Stimulated activated CD4-positive, alpha-beta T cell treated with anti-CD3 and anti-CD28 coated beads, Interleukin-15, amount 100 ng/mL, for 1 hour (primary cell): ENCODE data around the gene TMEM132E.

Source experiments
- DNase-seq, 2 donors: peaks; one replicate each; pipeline ENCODE4 v3.0.0-alpha.2; 2020; ENCODE audit warnings: low read depth in 1 of 2, low spot score in 1 of 2

Gene TMEM132E

DNA sequence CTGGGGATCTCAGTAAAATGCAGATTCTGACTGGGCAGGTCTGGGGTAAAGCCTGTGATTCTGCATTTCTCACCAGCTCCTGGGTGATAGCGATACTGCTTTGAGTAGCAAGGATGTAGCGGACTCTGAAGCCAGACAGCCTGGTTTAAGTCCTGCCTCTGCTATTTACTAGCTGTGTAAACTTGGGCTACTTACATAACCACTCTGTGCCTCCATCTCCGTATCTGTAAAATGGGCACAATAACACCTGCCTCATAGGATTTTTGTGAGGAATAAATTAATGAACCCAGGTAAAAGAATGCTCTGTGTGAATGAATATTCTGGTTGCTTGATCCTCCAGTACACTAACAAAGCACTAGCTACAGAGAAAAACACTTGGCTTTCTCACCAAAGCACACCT lies 54.4 kb downstream of the TMEM132E start:
- DNase-seq, result no peak

DNA sequence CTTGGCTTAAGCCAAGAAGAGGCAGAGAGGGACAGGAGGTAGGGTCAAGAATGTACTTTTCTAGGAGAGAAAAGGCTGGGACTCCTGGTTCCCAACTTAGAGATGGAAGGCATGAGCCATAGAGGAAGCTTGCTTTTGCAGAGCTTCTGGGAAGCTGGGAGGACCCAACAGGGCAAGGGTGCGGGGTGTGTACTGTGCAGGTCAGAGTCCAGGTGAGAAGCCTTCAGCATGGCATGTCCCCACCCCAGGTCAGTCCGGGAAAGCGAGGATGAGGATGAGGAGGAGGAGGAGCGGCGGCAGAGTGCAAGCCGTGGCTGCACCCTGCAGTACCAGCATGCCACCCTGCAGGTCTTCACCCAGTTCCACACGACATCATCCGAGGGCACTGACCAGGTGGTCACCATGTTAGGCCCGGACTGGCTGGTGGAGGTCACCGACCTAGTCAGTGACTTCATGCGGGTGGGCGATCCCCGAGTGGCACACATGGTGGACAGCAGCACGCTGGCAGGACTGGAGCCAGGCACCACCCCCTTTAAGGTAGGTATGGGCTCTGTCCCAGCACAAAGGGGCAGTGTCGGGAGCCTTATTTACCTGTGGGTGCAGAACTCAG lies 55.3 kb downstream of the TMEM132E start:
- no peak for DNase-seq

GRCh38 chr17:34635876-34636275 lies 56.5 kb downstream of the TMEM132E start:
- no peak for DNase-seq

DNA sequence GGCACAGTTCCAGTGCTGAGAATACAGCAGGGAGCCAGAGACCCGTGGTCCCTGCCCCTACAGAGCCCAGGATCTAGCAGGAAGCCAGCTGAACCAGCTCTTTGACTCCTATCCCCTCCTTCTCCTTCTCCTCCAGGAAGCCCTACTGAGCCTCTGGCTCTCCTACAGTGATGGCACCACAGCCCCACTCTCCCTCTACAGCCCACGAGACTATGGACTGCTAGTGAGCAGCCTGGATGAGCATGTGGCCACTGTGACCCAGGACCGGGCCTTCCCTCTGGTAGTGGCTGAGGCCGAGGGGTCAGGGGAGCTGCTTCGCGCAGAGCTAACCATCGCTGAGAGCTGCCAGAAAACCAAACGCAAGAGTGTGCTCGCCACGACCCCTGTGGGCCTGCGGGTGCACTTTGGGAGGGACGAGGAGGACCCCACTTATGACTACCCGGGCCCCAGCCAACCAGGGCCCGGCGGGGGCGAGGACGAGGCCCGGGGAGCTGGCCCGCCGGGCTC lies 57.7 kb downstream of the TMEM132E start:
- no peak for DNase-seq

DNA sequence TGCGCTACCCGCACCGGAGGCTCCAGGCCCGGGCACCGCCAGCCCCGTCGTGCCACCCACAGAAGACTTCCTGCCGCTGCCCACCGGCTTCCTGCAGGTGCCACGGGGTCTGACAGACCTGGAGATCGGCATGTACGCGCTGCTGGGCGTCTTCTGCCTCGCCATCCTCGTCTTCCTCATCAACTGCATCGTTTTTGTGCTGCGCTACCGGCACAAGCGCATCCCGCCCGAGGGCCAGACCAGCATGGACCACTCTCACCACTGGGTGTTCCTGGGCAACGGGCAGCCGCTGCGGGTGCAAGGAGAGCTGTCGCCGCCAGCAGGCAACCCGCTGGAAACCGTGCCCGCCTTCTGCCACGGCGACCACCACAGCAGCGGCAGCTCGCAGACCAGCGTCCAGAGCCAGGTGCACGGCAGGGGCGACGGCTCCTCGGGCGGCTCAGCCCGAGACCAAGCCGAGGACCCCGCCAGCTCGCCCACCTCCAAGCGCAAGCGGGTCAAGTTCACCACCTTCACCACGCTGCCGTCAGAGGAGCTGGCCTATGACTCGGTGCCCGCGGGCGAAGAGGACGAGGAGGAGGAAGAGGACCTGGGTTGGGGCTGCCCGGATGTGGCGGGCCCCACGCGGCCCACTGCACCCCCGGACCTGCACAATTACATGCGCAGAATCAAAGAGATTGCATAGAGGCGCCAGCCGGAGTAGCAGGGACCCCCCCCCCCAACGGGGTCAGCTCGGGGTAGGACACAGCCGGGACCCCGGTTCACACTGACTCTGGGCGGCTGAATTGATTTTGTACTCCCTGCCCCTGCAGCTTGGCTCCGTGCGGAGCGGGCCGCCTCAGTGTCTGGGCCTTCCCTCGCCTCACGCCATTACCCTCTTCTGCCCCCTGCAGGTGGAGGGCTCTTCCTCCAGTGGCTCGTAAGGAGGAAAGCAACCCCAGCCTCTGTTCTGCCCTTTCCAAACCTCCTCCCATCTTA lies 58.5 kb downstream of the TMEM132E start:
- DNase-seq, result peak; percentile 60 to 70

GRCh38 chr17:34638526-34639260 lies 59.3 kb downstream of the TMEM132E start:
- no peak for DNase-seq

DNA sequence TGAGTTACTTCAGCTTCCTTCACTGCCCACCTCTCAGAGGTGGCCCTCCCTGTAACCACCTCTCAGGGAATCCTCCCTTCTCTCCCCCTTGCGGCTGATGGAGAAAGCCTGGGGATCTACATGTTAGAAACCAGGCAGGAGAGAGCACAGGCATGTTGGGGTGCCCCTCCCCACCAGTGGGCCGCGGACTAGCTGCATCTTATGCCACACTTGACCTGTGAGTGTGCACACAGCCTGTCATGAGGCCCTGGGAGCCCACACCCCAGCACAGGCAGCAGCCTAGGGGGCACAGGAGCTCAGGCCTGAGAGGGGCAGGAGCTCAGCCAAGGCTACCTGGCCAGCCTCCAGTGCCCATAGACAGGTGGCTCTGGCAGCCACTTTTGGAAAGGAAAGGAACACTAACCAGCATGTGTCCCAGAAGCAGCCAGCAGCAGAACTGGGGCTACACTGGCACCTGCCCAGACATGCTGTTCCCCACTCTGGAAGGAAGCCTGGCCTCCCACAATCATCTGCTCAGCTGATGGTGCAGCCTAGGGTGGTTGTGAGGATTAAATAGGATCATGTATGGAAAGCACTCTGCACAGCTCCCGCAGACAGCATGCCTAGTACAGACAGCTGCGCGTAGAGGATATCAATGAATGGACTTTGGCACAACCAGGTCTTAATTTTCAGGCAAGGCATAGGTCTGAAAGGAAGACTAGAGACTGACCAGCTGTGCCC lies 60.5 kb downstream of the TMEM132E start:
- no peak for DNase-seq

DNA sequence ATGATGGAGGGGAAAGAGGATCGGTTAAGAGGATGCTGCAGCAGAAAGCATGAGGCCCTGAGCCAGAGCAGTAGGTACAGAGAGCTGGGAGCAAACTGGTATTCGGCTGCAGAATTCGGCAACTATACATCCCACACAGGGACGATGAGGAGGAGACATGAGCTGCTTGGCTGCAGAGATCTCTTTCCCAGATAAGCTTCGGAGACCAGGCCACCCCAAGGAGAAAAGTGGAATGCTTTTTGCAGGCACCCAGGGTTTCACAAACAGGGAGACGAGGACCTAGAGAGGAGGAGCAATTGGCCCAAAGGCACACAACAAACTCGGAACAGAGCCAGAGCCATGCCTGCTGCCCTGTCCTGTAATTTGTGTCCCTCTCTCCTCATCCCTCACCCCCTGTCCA lies 62.0 kb downstream of the TMEM132E start:
- no peak for DNase-seq

DNA sequence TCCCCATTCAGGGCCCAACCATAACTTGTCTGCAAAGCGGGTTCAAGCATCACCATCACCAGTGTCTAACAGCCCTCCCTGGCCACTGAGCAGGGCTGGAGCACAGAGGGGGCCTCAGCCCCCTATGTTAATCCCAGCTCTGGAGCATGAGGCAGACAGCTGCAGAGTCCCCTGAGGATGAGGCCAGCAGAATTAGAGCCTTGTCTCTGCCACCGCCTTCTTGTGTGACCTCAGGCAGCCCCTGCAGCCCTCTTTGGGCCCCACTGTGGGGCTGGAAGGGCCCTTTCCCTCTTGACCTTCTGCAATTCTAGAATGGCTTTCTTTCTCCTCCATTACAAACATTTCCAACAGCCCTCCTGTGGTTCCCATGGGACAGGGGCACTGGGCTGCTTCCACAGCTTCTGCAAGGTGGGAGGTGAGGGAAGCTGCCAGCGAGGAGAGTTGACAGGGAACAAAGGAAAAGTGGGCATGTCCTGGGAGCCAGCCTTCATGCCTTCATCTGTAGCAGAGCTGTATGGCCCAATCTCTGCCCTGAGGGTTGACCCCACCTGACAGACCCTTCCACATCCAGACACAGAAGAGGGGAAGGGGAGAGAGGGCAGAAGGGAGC lies 65.7 kb downstream of the TMEM132E start:
- no peak for DNase-seq

GRCh38 chr17:34645594-34645993 lies 66.2 kb downstream of the TMEM132E start:
- DNase-seq, result no peak

DNA sequence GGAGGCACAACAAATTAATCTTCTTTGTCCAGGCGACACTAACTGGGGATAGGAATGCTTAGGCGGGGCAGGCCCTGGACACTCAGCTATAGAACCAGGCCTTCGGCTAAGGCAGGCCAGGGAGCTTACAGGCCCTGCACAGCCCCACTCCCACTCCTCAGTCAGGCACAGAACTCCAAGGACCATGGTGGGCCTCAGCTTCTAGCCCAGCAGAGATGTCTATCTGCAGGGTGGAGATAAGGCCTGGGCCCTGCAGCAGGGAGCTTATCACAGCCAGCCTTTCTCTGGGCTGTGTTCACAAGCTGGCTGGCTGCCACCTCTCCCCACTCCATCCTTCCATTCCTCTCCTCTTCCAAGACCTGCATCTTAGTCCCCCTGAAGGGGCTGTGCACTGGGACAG lies 68.1 kb downstream of the TMEM132E start:
- no peak for DNase-seq

DNA sequence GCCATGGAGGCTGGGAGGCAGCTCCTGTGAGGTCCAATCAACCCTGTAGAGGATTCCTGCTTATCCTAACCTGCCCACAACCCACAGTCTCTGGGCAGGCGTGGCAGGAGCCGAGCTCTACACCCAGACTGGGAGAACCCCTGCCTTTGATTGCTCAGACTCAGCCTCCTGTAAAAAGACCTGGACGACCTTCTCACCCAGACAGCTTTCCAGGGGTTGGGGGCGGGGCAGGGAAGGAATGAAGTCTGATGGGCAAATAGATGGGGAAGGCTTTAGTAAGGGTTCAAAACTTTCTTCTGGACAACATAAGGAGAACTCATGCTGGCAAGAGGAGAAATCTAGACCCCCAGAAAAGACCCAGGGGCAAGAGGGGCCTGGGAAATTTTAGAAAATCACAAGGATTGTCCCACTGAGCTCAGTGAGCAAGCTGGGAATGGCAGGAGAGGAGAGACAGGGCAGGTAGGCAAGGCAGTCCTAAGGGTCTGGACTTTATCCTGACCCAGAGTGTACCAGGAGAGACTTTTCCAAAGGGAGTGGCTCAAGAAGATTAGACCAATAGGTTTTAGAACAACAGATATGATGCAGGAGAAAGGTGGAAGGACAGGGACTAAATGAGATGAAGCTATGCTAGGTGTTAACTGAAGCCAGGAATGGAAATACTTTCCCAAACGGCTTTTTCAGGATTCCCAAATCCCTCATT lies 70.8 kb downstream of the TMEM132E start:
- DNase-seq, result no peak

DNA sequence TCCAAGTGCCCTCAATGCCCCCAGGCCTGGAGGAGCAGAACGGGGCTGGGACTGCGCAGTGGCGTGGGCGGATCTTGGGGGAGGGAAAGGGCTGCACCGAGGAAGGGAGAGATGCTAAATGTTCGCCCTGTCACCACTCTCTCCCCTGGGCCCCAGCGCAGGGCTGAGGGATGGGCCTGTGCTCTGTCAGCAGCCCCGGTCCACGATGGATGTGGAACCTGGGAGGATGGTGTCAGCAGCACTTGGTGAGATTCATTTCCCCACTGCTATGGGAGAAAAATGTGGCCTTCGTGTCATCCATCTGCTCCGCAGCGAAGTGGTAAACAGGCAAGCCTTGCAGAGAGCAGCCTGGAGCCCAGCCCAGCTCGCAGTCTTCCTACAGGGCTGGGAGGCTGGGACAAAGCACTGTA lies 72.0 kb downstream of the TMEM132E start:
- DNase-seq, result no peak

GRCh38 chr17:34652021-34652555 lies 72.7 kb downstream of the TMEM132E start:
- no peak for DNase-seq

DNA sequence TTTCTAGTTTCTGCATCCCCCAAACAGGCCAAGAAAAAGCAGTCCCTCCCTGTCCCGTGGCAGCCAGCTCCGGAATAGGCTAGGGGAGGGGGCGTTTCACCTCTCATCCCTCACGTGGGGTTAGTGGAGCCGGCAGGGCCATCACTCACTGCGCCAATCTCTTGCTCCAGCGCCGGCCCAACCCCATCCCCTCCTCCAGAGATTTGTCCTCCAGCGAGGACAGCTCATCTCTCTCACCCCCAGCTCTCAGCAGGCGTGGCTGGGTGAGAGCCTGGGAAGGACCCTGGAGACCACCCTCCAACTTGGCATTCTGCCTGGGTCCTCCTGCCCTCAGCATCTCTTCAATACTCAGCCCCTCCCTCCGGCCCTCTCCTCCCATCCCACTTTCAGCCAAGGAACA lies 74.1 kb downstream of the TMEM132E start:
- DNase-seq, result no peak

DNA sequence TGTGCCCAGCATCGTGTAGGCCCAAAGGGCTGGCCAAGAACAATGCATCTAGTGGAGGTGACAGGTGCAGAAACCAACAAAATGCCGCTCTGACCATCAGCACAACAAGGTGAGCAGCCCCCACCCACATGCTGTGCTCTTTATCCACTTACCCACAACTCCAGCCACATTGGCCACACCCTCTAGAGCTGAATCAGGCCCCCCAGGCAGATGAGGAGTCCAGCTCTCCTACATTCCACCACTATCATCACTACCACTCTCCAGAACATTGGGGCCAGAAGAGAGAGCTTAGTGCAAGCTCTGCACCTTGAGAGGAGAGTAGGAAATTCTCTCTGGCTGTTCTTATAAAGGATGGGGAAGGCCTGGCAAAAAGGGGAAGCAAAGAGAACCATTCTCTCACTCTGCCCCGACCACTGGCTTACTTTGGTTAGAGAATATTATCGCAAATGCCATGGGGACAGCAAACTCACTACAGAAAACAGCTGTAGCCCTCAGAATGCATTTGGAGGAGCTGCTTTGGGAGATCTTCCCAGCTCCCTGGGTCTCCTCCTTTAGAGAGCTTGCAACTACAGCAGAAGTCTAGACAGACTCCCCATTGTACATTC lies 75.0 kb downstream of the TMEM132E start:
- no peak for DNase-seq

DNA sequence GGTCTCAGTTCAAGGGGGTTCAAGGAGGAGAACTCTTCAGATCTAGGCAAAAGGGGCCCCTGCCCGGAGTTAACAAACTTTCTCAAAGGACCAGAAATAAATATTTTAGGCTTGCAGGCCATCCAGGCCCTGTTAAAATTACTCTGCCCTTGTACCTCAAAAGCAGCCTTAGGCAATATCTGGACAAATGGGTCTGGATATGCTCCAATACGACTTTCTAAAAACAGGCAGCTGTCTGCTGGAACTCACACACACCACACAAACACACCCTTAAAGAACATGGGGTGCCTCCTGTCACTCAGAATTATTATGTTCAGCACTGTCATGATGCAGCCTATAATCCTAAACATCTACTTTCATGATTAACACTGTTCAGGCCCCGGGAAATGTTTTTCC lies 75.5 kb downstream of the TMEM132E start:
- no peak for DNase-seq

GRCh38 chr17:34656801-34657200 lies 77.4 kb downstream of the TMEM132E start:
- DNase-seq, result no peak
